Fibroblast of skin of scalp (primary cell): ENCODE data around the gene IQCH. TPM values are rescaled to one million over a fixed set of nuclear protein-coding genes. Genes with fewer than 3 reads are reported as not detected.

Experiments
- DNase-seq: peaks from one replicate; pipeline ENCODE4 v3.0.0-alpha.2; 2013
- polyA plus RNA-seq, 2 experiments: library from polyadenylated mRNA; unstranded; fragments of 120-200 nt; gene quantifications; one replicate each; pipeline ENCODE4 v1.2.1, GENCODE V29; 2013; ENCODE audit not compliant: insufficient read length in 2 of 2

The IQCH gene
- polyA plus RNA-seq (2013, experiment 1 of 2; ENCODE audit: insufficient read length) = 2.4 TPM
- 2.2 TPM for polyA plus RNA-seq (2013, experiment 2 of 2; ENCODE audit: insufficient read length)

- peak; percentile 98 for DNase-seq
These were observed at the start of gene IQCH, which contains the start of gene AAGAB for GRCh38 chr15:67254238-67255175. IQCH (plus strand) TSS chr15:67254786; CDS start chr15:67254897, 111 bp downstream. AAGAB (minus strand) TSS chr15:67254661; CDS start chr15:67254631, 30 bp downstream.

- DNase-seq = no peak
These were observed 46.9 kb upstream of the IQCH start for GRCh38 chr15:67207555-67208207.

- no peak for DNase-seq
These were observed 46.2 kb upstream of the IQCH start for GRCh38 chr15:67208396-67208795.

- no peak for DNase-seq
These were observed 43.9 kb upstream of the IQCH start for GRCh38 chr15:67210555-67211168.

- DNase-seq = no peak
These were observed 41.8 kb upstream of the IQCH start for GRCh38 chr15:67212684-67213367.

- peak; percentile 41 for DNase-seq
These were observed 39.5 kb upstream of the IQCH start for GRCh38 chr15:67215102-67215501.

- DNase-seq = no peak
These were observed 37.7 kb upstream of the IQCH start for GRCh38 chr15:67216859-67217258.

GRCh38 chr15:67218428-67218827, 36.2 kb upstream of the IQCH start:
- no peak for DNase-seq

GRCh38 chr15:67219288-67219687, 35.3 kb upstream of the IQCH start:
- no peak for DNase-seq

GRCh38 chr15:67224889-67225288, 29.7 kb upstream of the IQCH start:
- DNase-seq = no peak

GRCh38 chr15:67225336-67225735, 29.2 kb upstream of the IQCH start:
- DNase-seq = peak; percentile 86

- no peak for DNase-seq
These were observed 27.2 kb upstream of the IQCH start for GRCh38 chr15:67227431-67227830.

- DNase-seq = no peak
These were observed 26.7 kb upstream of the IQCH start for GRCh38 chr15:67227846-67228245.

- DNase-seq = peak; percentile 42
These were observed 26.3 kb upstream of the IQCH start for GRCh38 chr15:67228286-67228685.

GRCh38 chr15:67230504-67230903, 24.1 kb upstream of the IQCH start:
- no peak for DNase-seq

GRCh38 chr15:67232591-67232990, 22.0 kb upstream of the IQCH start:
- no peak for DNase-seq

GRCh38 chr15:67240235-67241131, 14.1 kb upstream of the IQCH start:
- no peak for DNase-seq

GRCh38 chr15:67241132-67241855, 13.3 kb upstream of the IQCH start:
- no peak for DNase-seq

GRCh38 chr15:67242708-67243111, 11.9 kb upstream of the IQCH start:
- DNase-seq = no peak

GRCh38 chr15:67244971-67245478, 9.6 kb upstream of the IQCH start:
- DNase-seq = peak; percentile 84
